GM10266 (cell line): Measurements from ENCODE around the gene PIK3R3.

Source experiments
- DNase-seq: peaks from one replicate; pipeline ENCODE4 v3.0.0; 2012; ENCODE audit errors: extremely low spot score
- CTCF ChIP-seq: IDR thresholded peaks from 2 replicates; pipeline ENCODE4 v1.5.1; 2012; ENCODE audit warnings: mild to moderate bottlenecking, low read depth; ENCODE audit not compliant: control insufficient read depth, insufficient read depth; ENCODE audit errors: missing control alignments

PIK3R3 gene

DNA sequence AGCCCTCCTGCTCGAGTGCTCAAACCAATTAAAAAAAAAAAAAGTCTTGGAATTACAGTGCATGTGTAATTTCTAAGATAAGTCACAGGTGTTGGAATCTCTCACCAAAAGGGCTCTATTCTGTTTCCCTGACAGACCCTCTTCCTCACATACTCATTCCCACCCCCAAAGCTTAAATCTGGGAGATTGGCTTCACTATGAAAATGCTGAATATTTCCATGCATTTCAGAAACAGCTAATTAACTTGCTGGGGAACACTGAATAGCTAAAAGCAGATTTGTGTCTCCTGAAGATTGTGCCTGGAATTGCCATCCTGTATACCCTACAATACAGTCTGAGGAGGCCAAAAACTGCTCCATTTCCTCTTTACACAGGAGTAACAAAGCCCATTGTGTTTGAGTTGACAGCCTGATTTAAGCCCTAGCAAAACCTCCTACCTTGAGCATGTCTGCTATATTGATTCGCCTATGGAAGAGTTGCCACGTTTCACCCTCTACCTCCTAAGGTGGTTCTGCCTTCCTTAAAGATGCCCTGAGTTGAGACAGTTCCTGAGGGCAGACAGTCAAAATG lies 1.4 kb upstream of the PIK3R3 start:
- DNase-seq: no peak
- no peak for TF ChIP-seq CTCF

DNA sequence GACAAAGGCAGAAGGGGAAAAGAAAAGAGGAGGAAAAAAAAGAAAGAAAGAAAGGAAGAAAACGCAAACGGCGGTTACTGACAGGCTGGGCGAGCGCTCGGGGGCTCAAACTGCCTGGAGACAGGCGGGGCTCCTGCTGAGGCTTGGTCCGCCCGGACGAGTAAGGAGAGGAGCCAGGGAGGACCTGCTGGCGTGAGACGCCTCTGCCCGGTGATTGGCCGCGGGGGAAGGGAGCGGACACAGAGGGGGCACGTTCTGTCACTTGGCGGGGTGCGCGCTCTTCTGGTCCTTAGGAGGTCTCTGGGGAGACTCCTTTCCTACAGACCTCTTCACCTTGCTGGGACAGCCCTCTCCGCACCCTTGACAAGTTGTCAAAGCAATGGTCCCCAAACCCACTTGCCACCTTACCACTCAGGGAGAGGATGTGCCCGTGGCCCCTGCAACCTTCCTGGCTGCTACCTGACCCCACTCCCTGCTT lies 791 bp upstream of the PIK3R3 start:
- no peak for TF ChIP-seq CTCF
- DNase-seq: peak; percentile 69

GRCh38 chr1:46131712-46132528 lies 509 bp downstream of the PIK3R3 start:
- no peak for DNase-seq
- no peak for TF ChIP-seq CTCF

GRCh38 chr1:46131093-46131492 lies 1.3 kb downstream of the PIK3R3 start:
- no peak for DNase-seq
- no peak for TF ChIP-seq CTCF

DNA sequence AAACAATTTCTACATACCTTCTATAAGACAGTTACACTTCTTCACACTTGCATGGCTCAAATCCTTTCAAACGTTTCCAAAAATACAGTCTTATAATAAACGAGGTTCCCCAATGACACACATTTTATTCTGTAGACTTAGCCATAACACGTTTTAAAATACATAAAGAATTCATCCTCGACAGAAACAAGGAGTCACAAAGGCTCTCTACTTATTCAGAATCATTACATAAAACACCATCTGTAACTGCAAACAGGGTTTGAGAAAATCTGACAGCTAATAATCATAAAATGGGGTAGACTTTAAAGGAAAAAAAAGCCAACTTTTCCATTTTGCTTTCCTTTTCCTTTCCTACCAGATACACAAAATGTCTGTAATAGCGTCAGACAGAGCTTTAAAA lies 1.8 kb downstream of the PIK3R3 start:
- TF ChIP-seq CTCF: no peak

GRCh38 chr1:46130121-46130520 lies 2.3 kb downstream of the PIK3R3 start:
- no peak for DNase-seq

More for the DNA sequence above, 1.8 kb downstream of the PIK3R3 start:
- DNase-seq: no peak

More at GRCh38 chr1:46130121-46130520, 2.3 kb downstream of the PIK3R3 start:
- TF ChIP-seq CTCF: no peak
